HG02610 (cell line): ENCODE measurements around the gene SUGCT.

Experiments used
- ATAC-seq: cut with Tn5 transposase; IDR thresholded peaks from one replicate; pipeline ENCODE4 v1.9.1; 2021; ENCODE audit warnings: mild to moderate bottlenecking, moderate library complexity; ENCODE audit not compliant: unreplicated experiment

The SUGCT gene

DNA sequence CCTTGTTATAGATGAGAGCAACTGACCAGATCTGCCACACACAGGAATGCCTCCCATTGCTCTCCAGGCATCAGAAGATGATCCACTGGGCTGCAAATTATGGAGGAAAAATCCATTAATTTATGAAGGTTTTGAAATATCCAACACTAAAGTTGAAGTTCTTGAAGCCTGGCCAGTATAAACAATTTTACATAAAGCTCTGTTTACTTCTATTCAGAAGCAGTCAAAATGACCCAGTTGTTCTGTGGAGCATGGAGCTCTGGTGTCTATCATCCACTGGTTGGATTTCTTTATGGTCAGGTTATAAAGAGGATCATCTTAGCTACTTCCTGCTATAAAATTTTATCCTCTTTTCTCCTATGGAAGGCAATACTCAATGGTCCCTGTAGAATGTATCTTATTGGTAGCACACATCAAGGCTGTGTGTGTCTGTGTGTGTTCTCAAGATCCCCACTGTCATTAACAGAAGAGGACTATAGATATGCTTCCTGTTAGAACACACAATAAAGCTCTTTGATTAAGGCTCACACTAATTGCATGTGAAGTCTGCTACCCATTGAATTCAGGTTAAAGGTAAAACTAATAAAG lies 747.4 kb downstream of the SUGCT start:
- ATAC-seq, result no peak

DNA sequence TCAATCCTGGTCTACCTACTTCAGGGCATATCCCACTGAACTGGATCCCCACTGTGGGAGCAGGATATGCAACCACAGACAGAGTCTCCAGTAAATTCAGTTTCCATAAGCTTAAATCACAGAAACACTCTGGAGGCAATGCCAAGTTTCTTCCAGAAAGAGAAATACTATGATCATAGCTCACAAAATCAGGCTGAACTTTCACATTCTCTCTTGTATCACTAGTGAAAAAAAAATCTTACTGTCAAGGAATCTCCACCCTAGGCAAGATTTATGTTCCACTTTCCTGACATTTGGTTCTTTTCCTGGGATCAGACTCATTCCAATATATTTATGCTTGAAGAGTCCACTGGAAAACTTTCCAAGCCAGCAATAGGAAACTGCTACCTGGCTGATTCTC lies 749.0 kb downstream of the SUGCT start:
- no peak for ATAC-seq

DNA sequence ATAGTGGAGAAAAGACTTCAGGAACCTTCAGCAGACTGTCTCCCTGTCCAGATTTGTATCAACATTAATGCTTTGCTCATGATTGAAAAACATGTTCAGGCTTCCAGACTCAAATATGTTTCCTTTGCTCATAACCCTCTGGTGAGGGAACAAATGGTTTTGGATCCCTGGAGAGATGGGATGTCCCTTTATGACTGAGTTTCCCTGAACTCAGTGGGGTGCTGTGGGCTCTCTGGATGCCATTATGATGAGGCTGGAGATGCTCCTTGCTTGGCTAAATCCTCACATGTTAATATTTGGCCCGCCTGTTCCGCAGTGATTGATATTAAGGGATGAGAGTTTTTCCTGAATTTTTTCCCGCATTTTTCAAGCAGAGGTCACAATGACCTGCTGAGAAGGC lies 749.4 kb downstream of the SUGCT start:
- ATAC-seq, result no peak

DNA sequence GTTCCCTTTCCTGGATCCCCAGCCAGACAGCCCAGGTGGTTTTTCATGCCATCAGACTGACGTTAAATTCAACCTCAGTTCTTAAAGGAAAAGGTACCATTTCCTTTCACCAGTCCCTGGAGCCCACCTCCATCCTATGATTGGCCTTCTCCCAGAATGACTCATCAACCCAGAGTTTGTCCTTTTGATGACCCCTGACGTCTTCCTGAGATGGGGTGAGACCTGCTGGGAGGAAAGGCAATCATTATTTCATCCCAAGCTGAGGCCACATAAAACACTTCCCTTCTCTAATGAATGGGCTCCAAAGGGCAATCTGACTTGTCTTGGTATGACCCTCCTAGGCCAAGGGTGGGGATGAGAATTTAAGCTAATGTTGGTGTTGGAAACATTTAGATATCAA lies 750.7 kb downstream of the SUGCT start:
- ATAC-seq, result no peak

DNA sequence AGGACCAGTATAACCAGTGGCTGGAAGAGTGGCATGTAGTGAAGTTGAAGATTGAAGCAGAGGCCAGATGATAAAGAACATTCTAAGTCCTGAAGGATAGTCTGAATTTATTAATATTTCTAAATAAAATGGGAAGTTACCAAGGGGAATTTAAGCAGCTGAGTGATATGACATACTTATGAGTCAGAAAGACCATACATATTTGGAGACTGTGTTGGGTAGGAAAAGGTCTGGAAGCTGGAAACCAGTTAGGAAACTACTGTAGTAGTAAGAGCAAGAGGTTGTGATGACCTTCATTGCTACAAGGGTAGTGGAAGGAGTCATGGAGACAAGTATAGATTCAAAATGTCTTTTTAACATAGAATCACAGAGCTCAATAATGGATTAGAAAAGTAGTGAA lies 752.3 kb downstream of the SUGCT start:
- ATAC-seq, result no peak

DNA sequence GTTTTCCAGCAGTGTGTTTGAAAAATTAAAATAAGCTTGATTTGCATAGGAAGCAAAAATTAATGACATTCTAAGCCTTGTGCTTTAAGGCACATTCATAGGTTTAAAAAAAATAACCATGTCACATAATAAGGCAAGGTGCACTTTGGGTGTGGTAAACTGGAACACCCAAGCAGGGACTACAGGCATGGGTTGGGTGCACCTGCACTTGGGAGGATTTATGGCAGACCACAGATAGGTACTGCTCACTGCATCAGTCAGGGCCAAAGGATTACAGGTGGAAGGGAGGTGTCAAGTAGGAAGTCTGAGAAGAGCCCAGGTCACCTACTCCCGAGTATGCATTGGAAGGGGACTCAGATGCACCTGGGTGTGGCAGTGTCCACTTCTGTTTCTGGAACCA lies 753.7 kb downstream of the SUGCT start:
- no peak for ATAC-seq

DNA sequence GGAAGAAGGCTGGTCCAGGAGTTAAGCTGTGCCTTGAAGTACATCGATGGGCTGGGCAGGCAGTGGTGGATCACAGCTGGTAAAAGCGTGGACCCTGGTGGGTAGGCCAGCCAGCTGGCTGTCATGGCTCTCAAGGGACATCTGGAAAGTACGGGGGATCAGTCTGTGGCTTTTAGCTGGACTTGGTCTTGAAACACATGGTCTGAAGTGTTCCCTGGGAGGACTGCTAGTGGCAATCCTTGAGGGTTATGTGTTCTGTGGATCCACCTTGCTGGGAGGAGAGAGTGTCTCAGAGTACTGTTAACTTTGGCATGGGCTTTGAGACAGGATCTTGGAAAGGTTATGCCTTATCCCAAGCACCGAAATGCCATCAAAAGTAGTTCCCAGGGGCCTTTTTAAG lies 754.3 kb downstream of the SUGCT start:
- no peak for ATAC-seq

DNA sequence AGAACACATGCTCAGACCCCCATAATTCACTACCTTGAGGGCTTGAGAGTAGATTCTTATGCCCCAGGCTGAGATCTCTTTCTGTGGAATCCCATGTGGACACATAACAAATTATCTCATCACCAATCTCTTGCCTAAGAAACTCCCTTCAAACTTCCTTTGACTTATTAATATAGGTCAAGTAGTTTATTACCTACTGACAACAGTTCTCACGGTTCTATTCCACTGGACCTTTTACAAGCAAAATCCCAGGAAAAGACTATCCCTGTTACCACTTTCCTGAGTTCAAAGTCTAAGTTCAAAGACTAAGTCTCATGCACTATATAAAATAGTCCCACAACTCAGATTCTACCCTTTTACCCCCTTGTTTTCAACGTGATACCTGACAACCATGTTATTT lies 754.7 kb downstream of the SUGCT start:
- ATAC-seq, result no peak

DNA sequence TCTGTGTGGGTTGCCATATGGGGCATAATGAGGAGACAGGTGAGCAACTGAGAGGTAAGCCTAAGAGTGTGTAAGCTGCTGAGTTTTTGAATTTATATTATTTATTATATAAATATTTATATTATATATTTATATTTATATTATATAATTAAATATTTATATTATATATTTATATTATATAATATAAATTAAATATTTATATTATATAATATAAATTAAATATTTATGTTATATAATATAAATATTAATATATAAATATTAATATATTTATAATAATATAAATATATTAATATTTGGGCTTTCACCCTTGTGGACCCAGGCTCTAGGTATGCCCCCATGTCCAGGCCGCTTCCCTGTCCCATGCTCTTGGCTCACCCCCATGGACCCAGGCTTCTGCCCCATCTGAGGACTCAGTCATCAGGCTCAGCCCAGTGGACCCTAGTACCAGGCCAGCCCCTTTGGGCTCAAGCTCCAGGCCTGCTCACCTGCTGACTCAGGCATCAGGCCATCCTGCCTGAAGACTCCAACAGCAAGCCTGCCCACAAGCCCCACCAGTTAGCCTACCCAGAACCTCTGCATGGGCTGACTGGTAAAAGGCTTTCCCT lies 755.4 kb downstream of the SUGCT start:
- no peak for ATAC-seq

DNA sequence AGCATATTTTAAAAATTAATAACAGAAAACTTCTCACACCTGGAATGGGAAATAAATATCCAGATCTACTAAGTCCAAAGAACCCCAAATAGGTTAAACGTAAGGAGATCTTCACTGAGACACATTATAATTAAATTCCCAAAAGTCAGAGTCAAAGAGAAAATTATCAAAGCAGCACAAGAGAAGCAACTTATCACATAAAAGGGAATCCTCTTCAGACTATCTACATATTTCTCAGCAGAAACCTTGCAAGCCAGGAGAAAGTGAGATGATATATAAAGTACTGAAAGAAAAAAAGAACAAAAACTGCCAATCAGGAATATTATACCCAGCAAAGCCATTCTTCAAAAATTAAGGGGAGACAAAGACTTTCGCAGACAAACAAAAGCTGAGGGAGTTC lies 756.4 kb downstream of the SUGCT start:
- ATAC-seq, result no peak

DNA sequence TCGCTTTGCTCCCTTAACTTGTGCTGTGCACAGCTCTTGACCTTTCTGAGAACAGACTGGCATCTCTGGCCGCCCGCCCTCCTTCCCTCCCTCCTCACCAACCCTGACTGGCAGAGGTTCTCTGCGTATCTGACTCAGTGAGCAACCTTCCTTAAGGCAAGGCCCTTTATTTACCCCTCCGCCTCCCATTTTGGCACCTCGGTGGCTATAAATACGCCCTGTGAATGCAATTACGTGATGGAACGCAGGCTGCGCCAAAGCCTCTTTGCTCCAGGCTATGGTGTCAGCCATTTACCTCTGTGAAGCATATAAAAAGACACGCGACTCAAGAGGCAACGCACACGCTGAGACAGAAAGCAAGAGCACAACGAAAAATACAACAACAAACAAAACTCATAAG lies 764.3 kb downstream of the SUGCT start:
- no peak for ATAC-seq

DNA sequence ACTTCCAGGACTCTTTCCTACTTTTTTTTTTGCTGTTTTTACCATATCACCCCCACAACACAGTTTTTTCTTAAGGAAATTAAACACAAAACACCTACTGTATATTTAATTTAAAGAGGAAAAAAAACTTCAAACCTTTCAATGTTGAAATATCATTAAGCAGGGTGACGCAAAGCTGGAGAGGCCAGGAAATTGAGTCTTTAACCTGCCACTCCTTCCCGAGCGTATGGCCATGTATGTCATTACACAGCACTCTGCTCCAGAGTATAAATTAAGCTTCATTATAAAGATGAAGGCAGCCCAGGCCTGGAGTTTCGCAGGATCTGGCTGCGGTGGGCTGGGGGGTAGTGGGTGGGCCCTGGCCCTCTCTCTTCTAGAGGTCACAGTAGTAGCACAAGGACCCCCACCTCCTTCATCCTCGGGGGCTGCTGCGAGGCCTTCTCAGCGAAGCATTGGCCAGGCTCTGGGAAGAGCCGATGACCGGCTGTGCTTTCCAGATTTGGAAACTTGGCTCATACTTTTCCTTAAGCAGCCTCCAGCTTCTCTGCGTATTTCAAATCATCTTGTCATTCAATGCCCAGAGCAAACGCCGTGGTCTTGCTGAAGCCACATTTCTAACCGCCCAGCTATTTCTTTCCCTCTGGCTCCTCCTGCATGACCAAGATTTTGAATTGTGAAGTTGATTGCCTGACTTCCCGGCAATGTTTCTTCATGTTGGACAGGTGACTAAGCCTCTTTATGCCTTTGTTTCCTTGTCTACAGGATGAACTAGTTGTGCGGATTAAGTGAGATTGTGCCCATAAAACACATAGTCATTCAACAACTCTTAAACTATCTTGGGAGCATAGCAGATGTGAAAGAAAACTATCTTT lies 765.1 kb downstream of the SUGCT start:
- no peak for ATAC-seq

DNA sequence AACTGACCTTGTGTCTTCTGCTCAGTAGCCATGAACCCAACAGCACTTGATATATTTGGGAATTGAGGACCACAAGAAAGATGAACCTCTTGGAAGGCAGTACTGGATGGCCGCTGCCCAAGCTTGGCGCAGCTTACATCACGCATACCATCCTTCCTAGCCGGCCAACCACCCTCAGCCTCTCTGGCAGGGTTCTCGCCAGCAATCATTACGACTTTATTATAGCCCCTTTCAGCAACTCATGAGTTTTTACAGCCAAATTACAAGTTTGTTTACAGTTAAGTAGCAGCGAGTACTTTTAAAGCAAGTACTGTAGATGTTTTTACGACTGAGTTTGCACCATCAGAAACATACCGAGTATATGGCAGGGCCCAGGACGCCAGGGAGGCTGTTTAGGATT lies 769.1 kb downstream of the SUGCT start:
- ATAC-seq, result no peak

DNA sequence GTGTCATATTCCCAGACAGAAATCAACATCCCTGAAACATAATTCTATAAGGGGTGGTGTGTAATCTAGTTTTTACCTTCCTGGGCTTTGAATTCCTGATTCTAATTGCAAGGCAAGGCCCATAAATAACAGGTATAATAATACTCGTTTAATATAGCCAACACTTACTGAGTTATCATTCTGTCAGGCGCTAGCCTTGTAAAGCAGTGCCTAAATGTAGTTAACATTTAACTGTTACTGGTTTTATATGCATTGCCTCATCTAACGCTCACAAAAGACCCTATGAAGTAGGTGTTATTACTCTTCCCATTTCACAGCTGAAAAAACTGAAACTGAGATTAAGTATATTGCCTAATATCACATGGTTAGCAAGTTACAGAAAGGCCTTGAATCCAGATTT lies 772.5 kb downstream of the SUGCT start:
- no peak for ATAC-seq

DNA sequence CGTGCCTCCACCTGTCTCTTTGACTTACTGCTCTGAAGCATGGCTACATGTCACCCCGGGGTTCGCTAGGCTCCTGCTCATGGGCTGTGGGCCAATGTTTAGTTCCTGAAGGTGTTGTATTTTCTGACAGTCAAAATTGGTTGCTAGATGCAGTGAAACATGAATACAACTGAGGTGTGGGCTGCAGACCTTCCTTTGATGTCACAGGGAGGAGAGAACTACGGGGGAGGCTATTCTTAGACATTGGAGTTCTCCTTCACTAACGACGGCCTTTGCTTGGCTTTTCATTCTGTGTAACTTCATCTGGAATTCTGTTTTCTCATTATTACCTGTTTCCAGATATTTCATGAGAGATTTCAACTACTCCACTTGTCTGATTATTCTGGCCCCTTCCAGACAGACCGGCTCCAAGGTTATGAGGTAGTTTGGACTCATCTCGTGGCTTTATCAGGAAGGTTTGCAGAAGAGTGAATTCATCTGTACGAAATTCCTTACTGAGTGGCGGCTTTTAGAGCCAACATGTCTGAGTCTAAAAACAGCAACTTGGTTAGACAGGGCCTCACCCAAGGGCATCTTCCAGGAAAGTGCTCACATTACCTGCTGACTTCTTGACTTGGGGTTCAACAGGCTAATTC lies 774.7 kb downstream of the SUGCT start:
- ATAC-seq, result no peak
